ENCODE measurements around the gene CD3G.
A peak's percentile ranks its signal among the peaks of the same experiment; 100 is the strongest.
"Not testable (repeated sequence)": the region's sequence is repeated elsewhere in the genome, so short reads cannot be mapped to it uniquely, and the experiment has no call there.

The CD3G gene

GRCh38 chr11:118374729-118375128, 30.6 kb downstream of the CD3G start:
- no peak for DNase-seq (ENCODE audit: low read depth in 4 of 4, low spot score in 1 of 4)

DNA sequence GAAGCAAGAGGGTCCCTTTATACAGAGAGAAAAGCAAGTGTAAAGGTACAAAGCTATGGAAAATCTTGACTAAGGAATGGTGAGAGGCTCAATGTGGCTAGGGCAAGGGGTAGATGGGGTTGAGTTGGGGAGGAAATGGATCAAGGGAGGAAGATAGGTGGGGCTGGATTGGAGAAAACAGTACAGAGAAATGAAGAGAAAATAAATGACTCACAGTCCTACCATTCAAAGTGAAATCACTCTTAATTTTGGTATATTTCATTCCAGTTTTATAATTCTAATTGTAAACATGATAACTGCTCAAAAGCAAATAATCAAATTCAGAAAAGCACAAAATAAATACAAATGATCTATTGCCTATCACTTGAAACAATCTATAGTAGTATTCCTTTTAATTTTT, 31.8 kb downstream of the CD3G start:
- no peak for DNase-seq (ENCODE audit: low read depth in 4 of 4, low spot score in 1 of 4)

DNA sequence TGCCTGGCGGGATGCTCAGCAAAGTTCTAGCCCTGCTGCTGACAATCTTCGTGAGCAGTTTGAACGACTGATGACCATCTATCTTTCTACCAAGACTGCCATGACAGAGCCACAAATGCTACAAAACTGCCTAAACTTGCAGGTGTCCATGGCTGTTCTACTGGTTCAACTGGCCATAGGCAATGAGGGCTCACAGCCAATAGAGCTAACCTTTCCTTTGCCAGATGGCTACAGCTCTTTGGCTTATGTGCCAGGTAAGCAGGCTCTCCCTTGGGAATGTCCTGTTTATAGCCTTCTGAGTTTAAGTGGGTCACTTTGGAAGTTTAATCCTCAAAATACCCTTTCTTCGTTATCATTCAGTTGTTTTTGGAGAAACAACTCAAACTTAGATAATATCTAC, 35.4 kb downstream of the CD3G start:
- no peak for DNase-seq (ENCODE audit: low read depth in 4 of 4, low spot score in 1 of 4)

DNA sequence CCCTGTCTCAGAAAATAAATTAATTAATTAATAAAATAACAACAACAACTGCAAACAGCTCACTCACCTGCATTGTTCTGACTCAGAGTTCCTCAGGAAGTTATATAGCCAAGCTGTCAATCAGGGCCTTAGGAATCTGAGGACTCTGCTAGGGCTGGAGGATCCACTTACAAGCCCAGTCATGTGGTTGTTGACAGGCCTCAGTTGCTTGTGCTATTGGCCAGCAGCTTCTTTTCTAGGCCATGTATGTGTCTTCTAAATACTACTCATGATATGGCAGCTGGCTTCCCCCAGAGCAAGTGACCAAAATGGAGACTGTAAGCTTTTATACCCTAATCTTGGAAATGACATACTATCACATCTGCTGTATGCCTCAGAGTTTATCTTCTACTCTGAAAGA, 36.4 kb downstream of the CD3G start:
- DNase-seq (ENCODE audit: low read depth in 4 of 4, low spot score in 1 of 4) = no peak

DNA sequence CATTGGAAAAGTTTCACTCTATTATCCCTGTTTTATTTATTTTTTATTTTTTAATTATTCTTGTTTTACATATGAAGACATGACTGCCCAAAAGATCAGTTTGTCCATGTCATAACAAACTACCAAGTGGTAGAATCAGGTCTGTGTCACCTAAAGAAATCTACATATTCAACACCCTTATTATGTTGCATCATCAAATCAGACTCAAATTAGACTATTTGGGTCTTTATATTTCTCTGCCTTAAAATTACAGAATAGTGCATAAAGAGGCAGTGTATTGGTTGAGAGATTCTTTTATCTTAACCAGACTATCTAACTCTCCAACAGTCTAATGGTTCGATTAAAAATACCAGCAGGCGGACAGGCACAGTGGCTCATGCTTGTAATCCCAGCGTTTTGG, 38.8 kb downstream of the CD3G start:
- DNase-seq (ENCODE audit: low read depth in 4 of 4, low spot score in 1 of 4) = no peak

- DNase-seq (ENCODE audit: low read depth in 4 of 4, low spot score in 1 of 4) = no peak
These were observed 39.5 kb downstream of the CD3G start for GRCh38 chr11:118383657-118384056.

GRCh38 chr11:118396097-118396501, 52.0 kb downstream of the CD3G start:
- no peak for DNase-seq (ENCODE audit: low read depth in 4 of 4, low spot score in 1 of 4)

DNA sequence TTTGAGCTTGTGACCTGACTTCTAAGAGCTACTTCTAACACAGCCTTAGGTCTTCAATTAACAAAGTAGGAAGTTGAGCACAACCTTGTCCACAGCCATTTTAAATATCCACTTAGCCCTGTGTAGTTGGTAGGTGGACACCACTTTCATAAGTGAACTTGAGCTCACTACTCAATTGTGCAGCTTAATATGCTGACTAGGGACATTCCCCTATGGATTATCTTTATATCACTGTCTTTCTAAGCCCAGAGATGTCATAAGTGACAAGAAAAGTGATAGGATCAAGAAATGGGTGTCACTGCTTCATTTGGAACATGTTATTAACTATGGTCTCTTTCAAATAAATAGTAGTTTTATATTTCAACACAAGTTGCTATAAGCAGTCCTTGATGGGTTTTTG, 53.3 kb downstream of the CD3G start:
- DNase-seq (ENCODE audit: low read depth in 4 of 4, low spot score in 1 of 4) = no peak

GRCh38 chr11:118398791-118399559, 54.8 kb downstream of the CD3G start:
- peak in 1 of 4 experiments; percentile 19 for DNase-seq (ENCODE audit: low read depth in 4 of 4, low spot score in 1 of 4)

GRCh38 chr11:118401151-118401879, 57.2 kb downstream of the CD3G start, which contains the start of gene ATP5MG:
Gene ATP5MG, plus strand, starts transcription at chr11:118401606. Its CDS starts 60 bp downstream, at chr11:118401666.
- peak; percentile 82 to 90 (median 86) for DNase-seq (ENCODE audit: low read depth in 4 of 4, low spot score in 1 of 4)

- DNase-seq (ENCODE audit: low read depth in 4 of 4, low spot score in 1 of 4) = no peak
These were observed 57.9 kb downstream of the CD3G start for GRCh38 chr11:118401880-118402590.

GRCh38 chr11:118402594-118402993, 58.5 kb downstream of the CD3G start:
- DNase-seq (ENCODE audit: low read depth in 4 of 4, low spot score in 1 of 4) = not testable (repeated sequence)
